ENCODE data around the gene SLC10A2. TPM values are rescaled to one million over a fixed set of nuclear protein-coding genes. Genes with fewer than 3 reads are reported as not detected.

Gene SLC10A2
- polyA plus RNA-seq, 3 donors: not detected

DNA sequence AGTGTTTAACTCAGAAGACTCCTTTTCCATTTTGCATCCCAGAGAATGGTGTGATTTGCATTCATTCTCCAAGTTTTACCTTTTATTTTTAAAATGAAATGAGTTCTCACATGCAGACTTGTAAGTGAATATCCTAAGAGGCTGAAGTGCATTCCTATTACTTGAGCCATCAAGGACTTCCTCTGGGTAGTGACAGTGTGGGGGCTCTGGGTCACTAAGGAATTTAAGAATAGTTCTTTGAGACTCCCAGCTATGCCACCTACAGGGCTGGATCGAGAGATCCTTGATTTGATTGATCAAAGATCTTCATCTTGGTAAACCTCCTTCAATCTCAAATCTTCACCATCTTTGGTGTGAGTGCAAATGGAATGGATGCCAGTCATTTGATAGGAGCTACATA lies 36.3 kb upstream of the SLC10A2 start:
- H3K27ac Mint-ChIP-seq: no peak overlapping the region
- H3K4me3 ChIP-seq (replicated peaks in 1 of 3; ENCODE audit: low read depth in 2 of 3, low read length in 3 of 3): no peak overlapping the region
- H3K9me3 Mint-ChIP-seq: peaks cover 0 to 11% (median 2%) of the 10 kb centered on the region in 7 donors
- H3K27me3 Mint-ChIP-seq (ENCODE audit: low read depth in 3 of 3): peaks cover 0 to 3% (median 0%) of the 10 kb centered on the region in 3 donors
- no peak overlapping the region for H3K9ac ChIP-seq (ENCODE audit: insufficient read depth, low read length, poor library complexity, severe bottlenecking)
- H3K36me3 ChIP-seq (replicated peaks in 1 of 2; ENCODE audit: control insufficient read depth in 1 of 2, insufficient read depth in 2 of 2, low read length in 2 of 2): no peaks in the 10 kb centered on the region
- H3K27me3 ChIP-seq (ENCODE audit: control insufficient read depth in 2 of 2, insufficient read depth in 2 of 2, low read length in 2 of 2): no peaks in the 10 kb centered on the region
- DNase-seq: no peak
- H3K4me3 Mint-ChIP-seq: no peak overlapping the region
- no peaks in the 10 kb centered on the region for H3K4me1 Mint-ChIP-seq
- H2AFZ ChIP-seq (ENCODE audit: insufficient read depth, low read depth, low read length, poor library complexity, severe bottlenecking): no peak overlapping the region
- intact Hi-C loops (cut with micrococcal nuclease): no loop called here
- no peaks in the 10 kb centered on the region for H3K79me2 ChIP-seq (ENCODE audit: insufficient read depth, low read length)
- no peak overlapping the region for H3K27ac ChIP-seq (ENCODE audit: low read depth in 1 of 2, low read length in 2 of 2)
- no peaks in the 10 kb centered on the region for H3K4me1 ChIP-seq (ENCODE audit: control insufficient read depth in 1 of 2, insufficient read depth in 2 of 2, low read length in 2 of 2)
- WGBS (ENCODE audit: insufficient coverage): no CpG with 5 or more reads among the region's 1 CpG
- peaks cover 0 to 3% of the 10 kb centered on the region in 2 donors for H3K9me3 ChIP-seq (replicated peaks in 1 of 2; ENCODE audit: control insufficient read depth in 1 of 2, insufficient read depth in 1 of 2, low read length in 2 of 2)
- no peaks in the 10 kb centered on the region for H4K20me1 ChIP-seq (ENCODE audit: insufficient read depth, low read length)
- TF ChIP-seq, protein P1, sequence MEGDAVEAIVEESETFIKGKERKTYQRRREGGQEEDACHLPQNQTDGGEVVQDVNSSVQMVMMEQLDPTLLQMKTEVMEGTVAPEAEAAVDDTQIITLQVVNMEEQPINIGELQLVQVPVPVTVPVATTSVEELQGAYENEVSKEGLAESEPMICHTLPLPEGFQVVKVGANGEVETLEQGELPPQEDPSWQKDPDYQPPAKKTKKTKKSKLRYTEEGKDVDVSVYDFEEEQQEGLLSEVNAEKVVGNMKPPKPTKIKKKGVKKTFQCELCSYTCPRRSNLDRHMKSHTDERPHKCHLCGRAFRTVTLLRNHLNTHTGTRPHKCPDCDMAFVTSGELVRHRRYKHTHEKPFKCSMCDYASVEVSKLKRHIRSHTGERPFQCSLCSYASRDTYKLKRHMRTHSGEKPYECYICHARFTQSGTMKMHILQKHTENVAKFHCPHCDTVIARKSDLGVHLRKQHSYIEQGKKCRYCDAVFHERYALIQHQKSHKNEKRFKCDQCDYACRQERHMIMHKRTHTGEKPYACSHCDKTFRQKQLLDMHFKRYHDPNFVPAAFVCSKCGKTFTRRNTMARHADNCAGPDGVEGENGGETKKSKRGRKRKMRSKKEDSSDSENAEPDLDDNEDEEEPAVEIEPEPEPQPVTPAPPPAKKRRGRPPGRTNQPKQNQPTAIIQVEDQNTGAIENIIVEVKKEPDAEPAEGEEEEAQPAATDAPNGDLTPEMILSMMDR (IDR thresholded peaks at IDR 0.05): no peak
- no peak overlapping the region for H3K4me2 ChIP-seq (replicated peaks; ENCODE audit: extremely low read depth, low read length, poor library complexity, severe bottlenecking)
- H3K36me3 Mint-ChIP-seq: no peaks in the 10 kb centered on the region

DNA sequence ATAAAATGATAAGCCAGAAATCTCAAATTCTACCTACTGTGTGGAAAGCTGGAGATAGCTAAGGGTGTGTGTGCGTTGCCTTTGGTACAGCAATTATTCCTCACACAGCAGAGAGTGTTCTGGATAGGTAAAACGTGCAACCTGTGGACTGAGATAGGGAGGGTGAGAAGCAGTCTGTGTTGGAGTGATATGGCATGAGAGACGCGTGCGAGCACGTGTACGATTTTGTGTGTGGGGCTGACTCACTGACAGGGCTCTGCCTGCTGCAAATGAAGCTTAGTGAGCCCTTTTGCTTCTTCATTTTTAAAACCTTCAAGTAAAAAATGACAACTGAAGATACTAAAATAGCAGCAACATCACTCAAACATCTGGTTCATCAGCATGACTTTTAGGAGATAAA lies 35.7 kb upstream of the SLC10A2 start:
- H3K9me3 Mint-ChIP-seq: peaks cover 0 to 11% (median 2%) of the 10 kb centered on the region in 7 donors
- TF ChIP-seq, protein P1 (IDR thresholded peaks at IDR 0.05): no peak
- intact Hi-C loops (cut with micrococcal nuclease): no loop called here
- Histone ChIP-seq H3K4me3 (replicated peaks in 1 of 3; ENCODE audit: low read depth in 2 of 3, low read length in 3 of 3) (no peak overlapping the region), H3K79me2 (ENCODE audit: insufficient read depth, low read length) (no peaks in the 10 kb centered on the region), H3K9me3 (replicated peaks in 1 of 2; ENCODE audit: control insufficient read depth in 1 of 2, insufficient read depth in 1 of 2, low read length in 2 of 2) (peaks cover 0 to 3% of the 10 kb centered on the region in 2 donors), H3K4me2 (replicated peaks; ENCODE audit: extremely low read depth, low read length, poor library complexity, severe bottlenecking) (no peak overlapping the region), H3K36me3 (replicated peaks in 1 of 2; ENCODE audit: control insufficient read depth in 1 of 2, insufficient read depth in 2 of 2, low read length in 2 of 2) (no peaks in the 10 kb centered on the region), H3K27me3 (ENCODE audit: control insufficient read depth in 2 of 2, insufficient read depth in 2 of 2, low read length in 2 of 2) (no peaks in the 10 kb centered on the region), H2AFZ (ENCODE audit: insufficient read depth, low read depth, low read length, poor library complexity, severe bottlenecking) (no peak overlapping the region), H3K27ac (ENCODE audit: low read depth in 1 of 2, low read length in 2 of 2) (no peak overlapping the region), H3K9ac (ENCODE audit: insufficient read depth, low read length, poor library complexity, severe bottlenecking) (no peak overlapping the region), H3K4me1 (ENCODE audit: control insufficient read depth in 1 of 2, insufficient read depth in 2 of 2, low read length in 2 of 2) (no peaks in the 10 kb centered on the region), H4K20me1 (ENCODE audit: insufficient read depth, low read length) (no peaks in the 10 kb centered on the region)
- H3K27ac Mint-ChIP-seq: no peak overlapping the region
- WGBS (ENCODE audit: insufficient coverage): 62% methylated on average over 4 of the region's 7 CpGs
- peaks cover 0 to 3% (median 1%) of the 10 kb centered on the region in 3 donors for H3K27me3 Mint-ChIP-seq (ENCODE audit: low read depth in 3 of 3)
- no peaks in the 10 kb centered on the region for H3K36me3 Mint-ChIP-seq
- no peak for DNase-seq
- no peaks in the 10 kb centered on the region for H3K4me1 Mint-ChIP-seq
- no peak overlapping the region for H3K4me3 Mint-ChIP-seq

Measured in CD14-positive monocyte (primary cell).